Melanocyte of skin (primary cell): Measurements from ENCODE around the gene CSAG2. TPM values are rescaled to one million over a fixed set of nuclear protein-coding genes. Genes with fewer than 3 reads are reported as not detected.

Experiments used
- total RNA-seq, 2 donors: library from RNA; depleted of rRNA; stranded (reverse); fragments of >200 nt; gene quantifications; 2 replicates each; pipeline ENCODE4 v1.2.3, GENCODE V29; 2012

The CSAG2 gene, protein sequence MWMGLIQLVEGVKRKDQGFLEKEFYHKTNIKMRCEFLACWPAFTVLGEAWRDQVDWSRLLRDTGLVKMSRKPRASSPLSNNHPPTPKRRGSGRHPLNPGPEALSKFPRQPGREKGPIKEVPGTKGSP
- not detected for total RNA-seq

DNA sequence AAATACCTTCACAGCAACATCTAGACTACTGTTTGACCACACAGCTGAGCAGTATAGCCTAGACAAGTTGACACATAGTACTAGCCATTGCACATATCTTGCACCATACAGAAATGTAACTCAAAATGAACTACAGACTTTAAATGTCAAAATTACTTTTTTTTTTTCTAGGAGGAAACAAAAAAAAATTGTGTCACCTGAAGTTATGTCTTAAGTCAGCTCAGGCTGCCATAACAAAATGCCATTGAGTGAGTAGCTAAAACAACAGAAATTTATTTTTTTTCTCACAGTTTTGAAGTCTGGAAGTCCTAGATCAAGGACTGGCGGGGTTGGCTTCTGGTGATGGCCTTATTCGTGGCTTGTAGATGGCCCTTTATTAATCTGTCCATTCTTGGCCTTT, at the start of gene CSAG2:
CSAG2 (minus strand) TSS at position 101 of the 400 bp plus-strand sequence. CDS start 161 bp downstream, outside the sequence.

DNA sequence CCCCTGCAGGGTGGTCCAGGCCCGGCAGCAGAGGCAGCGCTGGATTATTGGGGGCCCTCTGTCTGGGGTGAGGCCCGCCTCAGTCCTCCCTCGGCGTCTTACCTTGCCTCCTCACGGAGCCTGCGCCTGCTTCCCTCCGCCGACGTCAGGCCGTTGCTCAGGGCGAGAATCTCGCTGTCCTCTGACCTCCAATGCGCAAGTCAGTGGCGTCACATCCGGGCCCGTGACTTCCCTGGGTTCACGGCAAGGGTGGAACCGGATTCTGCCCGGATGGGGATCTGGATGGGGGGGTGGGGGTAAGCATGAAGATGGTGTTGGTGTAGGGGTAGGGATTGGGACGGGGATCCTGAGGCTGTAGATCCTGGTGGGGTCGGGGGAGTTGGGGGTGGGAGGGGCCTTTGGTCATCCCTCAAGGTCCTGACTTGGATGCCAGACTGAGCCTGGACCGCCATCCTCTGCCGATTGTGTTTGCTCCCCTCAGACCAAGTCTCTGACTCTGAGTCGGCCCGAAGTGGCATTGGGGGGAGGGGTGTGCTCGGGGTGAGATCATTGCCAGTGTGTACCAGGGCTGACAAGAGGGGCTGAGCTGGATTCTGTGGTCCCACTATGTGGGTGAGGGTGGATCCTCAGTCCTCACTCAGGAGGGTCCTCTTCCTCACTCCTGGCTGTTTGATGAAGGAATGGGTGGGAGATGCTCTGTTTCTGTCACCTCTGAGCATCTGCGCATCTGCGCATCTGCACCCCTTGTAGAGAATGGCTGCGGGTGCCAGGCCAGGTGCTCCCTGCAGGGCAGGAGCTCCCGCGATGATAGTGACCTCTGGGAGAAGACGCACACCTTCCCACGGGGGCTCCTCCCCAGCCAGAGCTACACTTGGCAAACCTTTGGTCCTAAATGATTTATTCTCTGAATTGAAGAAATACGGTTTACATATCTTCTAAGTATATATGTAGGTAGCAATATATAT, 44.9 kb upstream of the CSAG2 start, which contains the start of gene MAGEA2:
MAGEA2 (minus strand) TSS at position 157 of the 965 bp plus-strand sequence. CDS start 2,479 bp downstream, outside the sequence.

DNA sequence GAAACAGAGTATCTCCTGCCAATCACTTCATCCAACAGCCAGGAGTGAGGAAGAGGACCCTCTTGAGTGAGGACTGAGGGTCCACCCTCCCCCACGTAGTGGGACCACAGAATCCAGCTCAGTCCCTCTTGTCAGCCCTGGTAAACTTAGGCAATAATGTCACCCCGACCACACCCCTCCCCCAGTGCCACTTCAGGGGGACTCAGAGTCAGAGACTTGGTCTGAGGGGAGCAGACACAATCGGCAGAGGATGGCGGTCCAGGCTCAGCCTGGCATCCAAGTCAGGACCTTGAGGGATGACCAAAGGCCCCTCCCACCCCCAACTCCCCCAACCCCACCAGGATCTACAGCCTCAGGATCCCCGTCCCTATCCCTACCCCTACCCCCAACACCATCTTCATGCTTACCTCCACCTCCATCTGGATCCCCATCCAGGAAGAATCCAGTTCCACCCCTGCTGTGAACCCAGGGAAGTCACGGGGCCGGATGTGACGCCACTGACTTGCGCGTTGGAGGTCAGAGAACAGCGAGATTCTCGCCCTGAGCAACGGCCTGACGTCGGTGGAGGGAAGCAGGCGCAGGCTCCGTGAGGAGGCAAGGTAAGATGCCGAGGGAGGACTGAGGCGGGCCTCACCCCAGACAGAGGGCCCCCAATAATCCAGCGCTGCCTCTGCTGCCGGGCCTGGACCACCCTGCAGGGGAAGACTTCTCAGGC, 24.3 kb upstream of the CSAG2 start, which contains the start of the genes CSAG1 and MAGEA12:
CSAG1 (minus strand) TSS at position 461 of the 715 bp plus-strand sequence. CDS start 1,261 bp downstream, outside the sequence.
MAGEA12 (plus strand) TSS at position 497 of the 715 bp plus-strand sequence. CDS start 2,405 bp downstream, outside the sequence.

DNA sequence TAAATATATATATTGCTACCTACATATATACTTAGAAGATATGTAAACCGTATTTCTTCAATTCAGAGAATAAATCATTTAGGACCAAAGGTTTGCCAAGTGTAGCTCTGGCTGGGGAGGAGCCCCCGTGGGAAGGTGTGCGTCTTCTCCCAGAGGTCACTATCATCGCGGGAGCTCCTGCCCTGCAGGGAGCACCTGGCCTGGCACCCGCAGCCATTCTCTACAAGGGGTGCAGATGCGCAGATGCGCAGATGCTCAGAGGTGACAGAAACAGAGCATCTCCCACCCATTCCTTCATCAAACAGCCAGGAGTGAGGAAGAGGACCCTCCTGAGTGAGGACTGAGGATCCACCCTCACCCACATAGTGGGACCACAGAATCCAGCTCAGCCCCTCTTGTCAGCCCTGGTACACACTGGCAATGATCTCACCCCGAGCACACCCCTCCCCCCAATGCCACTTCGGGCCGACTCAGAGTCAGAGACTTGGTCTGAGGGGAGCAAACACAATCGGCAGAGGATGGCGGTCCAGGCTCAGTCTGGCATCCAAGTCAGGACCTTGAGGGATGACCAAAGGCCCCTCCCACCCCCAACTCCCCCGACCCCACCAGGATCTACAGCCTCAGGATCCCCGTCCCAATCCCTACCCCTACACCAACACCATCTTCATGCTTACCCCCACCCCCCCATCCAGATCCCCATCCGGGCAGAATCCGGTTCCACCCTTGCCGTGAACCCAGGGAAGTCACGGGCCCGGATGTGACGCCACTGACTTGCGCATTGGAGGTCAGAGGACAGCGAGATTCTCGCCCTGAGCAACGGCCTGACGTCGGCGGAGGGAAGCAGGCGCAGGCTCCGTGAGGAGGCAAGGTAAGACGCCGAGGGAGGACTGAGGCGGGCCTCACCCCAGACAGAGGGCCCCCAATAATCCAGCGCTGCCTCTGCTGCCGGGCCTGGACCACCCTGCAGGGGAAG, 5.0 kb upstream of the CSAG2 start, which contains the start of gene MAGEA2B:
MAGEA2B (plus strand) TSS at position 814 of the 973 bp plus-strand sequence. CDS start 2,479 bp downstream, outside the sequence.

DNA sequence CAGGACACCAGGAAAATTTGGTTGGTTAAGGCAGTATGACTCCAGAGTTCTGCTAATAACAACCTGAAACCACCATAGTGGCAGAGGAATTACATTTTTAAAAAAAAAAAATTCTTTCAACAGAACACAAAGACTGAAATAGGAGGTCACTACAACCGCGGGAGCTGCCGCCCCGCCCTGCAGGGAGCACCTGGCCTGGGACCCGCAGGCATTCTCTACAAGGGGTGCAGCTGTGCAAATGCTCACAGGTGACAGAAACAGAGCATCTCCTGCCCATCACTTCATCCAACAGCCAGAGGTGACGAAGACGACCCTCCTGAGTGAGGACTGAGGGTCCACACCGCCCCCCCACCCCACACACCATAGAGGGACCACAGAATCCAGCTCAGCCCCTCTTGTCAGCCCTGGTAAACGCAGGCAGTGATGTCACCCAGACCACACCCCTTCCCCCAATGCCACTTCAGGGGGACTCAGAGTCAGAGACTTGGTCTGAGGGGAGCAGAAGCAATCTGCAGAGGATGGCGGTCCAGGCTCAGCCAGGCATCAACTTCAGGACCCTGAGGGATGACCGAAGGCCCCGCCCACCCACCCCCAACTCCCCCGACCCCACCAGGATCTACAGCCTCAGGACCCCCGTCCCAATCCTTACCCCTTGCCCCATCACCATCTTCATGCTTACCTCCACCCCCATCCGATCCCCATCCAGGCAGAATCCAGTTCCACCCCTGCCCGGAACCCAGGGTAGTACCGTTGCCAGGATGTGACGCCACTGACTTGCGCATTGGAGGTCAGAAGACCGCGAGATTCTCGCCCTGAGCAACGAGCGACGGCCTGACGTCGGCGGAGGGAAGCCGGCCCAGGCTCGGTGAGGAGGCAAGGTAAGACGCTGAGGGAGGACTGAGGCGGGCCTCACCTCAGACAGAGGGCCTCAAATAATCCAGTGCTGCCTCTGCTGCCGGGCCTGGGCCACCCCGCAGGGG, 10.8 kb downstream of the CSAG2 start, which contains the start of gene MAGEA3:
MAGEA3 (plus strand) TSS at position 843 of the 980 bp plus-strand sequence. CDS start 2,039 bp downstream, outside the sequence.

Other genes starting within 250 kb of the CSAG2 start
- not detected for gene GABRQ, start 71.4 kb downstream of the CSAG2 start, total RNA-seq
- gene MAGEA3, start 10.5 kb downstream of the CSAG2 start, total RNA-seq: not detected
- not detected for gene MAGEA2B, start 5.4 kb upstream of the CSAG2 start, total RNA-seq
- not detected for gene CSAG1, start 24.4 kb upstream of the CSAG2 start, total RNA-seq
- gene MAGEA12, start 24.5 kb upstream of the CSAG2 start, total RNA-seq: not detected
- not detected for gene MAGEA2, start 44.6 kb upstream of the CSAG2 start, total RNA-seq
- not detected for gene CSAG3, start 49.9 kb upstream of the CSAG2 start, total RNA-seq
- gene MAGEA6, start 60.4 kb upstream of the CSAG2 start, total RNA-seq: not detected
- 10 to 100 TPM; 22.0 to 25.1 TPM for gene CETN2, start 121.5 kb upstream of the CSAG2 start, total RNA-seq
- 10 to 100 TPM; 16.5 to 24.3 TPM for gene NSDHL, start 121.8 kb upstream of the CSAG2 start, total RNA-seq
- gene ZNF185, start 188.8 kb upstream of the CSAG2 start, total RNA-seq: 1 to 10 TPM in 1 of 2 donors, under 1 TPM in 1; 0.33 to 1.0 TPM